H9 (cell line): Measurements from ENCODE around the gene SLC25A36. TPM values are rescaled to one million over a fixed set of nuclear protein-coding genes. Genes with fewer than 3 reads are reported as not detected.

Experiments used
- DNase-seq: peaks from one replicate; pipeline ENCODE4 v3.0.0-alpha.2; 2017
- H2AFZ ChIP-seq: one replicate; pipeline ENCODE4 v1.6.1; 2013; ENCODE audit warnings: mild to moderate bottlenecking, low read length, control low read depth, moderate library complexity
- H2AK5ac ChIP-seq: 2 replicates; pipeline ENCODE4 v1.6.1; 2013; ENCODE audit warnings: low read length, control low read depth, mixed read lengths; ENCODE audit not compliant: insufficient read length
- H2BK120ac ChIP-seq: one replicate; pipeline ENCODE4 v1.6.1; 2013; ENCODE audit warnings: low read depth, mild to moderate bottlenecking, low read length, control low read depth, inconsistent platforms; ENCODE audit not compliant: poor library complexity, severe bottlenecking
- H2BK12ac ChIP-seq: 2 replicates; pipeline ENCODE4 v1.6.1; 2013; ENCODE audit warnings: low read length, control low read depth, mixed read lengths, low read depth; ENCODE audit not compliant: insufficient read length
- H2BK15ac ChIP-seq: 2 replicates; pipeline ENCODE4 v1.6.1; 2013; ENCODE audit warnings: low read depth, low read length, control low read depth
- H2BK20ac ChIP-seq: one replicate; pipeline ENCODE4 v1.6.1; 2013; ENCODE audit warnings: low read depth, mild to moderate bottlenecking, low read length, control low read depth, inconsistent platforms; ENCODE audit not compliant: poor library complexity, severe bottlenecking
- H2BK5ac ChIP-seq: 2 replicates; pipeline ENCODE4 v1.6.1; 2013; ENCODE audit warnings: low read length, control low read depth, mixed read lengths; ENCODE audit not compliant: insufficient read length
- H3K14ac ChIP-seq: 2 replicates; pipeline ENCODE4 v1.6.1; 2013; ENCODE audit warnings: low read length, control low read depth; ENCODE audit not compliant: insufficient read depth
- H3K18ac ChIP-seq: 2 replicates; pipeline ENCODE4 v1.6.1; 2013; ENCODE audit warnings: low read depth, mild to moderate bottlenecking, mixed read lengths, low read length, control low read depth; ENCODE audit not compliant: insufficient read length
- H3K23ac ChIP-seq: 2 replicates; pipeline ENCODE4 v1.6.1; 2013; ENCODE audit warnings: low read length, control low read depth, mixed read lengths, low read depth; ENCODE audit not compliant: insufficient read length
- H3K23me2 ChIP-seq: 2 replicates; pipeline ENCODE4 v1.6.1; 2013; ENCODE audit warnings: low read depth, mild to moderate bottlenecking, mixed read lengths, low read length, control low read depth; ENCODE audit not compliant: insufficient read length, poor library complexity, severe bottlenecking
- H3K27ac ChIP-seq: 2 replicates; pipeline ENCODE4 v1.5.1; 2013; ENCODE audit warnings: low read length, control low read depth, mixed read lengths, low read depth; ENCODE audit not compliant: insufficient read length
- H3K27me3 ChIP-seq: 2 replicates; pipeline ENCODE4 v1.6.1; 2013; ENCODE audit warnings: low read length, control low read depth, inconsistent platforms; ENCODE audit not compliant: insufficient read depth
- H3K4ac ChIP-seq: 2 replicates; pipeline ENCODE4 v1.6.1; 2013; ENCODE audit warnings: low read depth, mild to moderate bottlenecking, control low read depth, inconsistent platforms, low read length, moderate library complexity
- H3K4me1 ChIP-seq: 2 replicates; pipeline ENCODE4 v1.6.1; 2013; ENCODE audit warnings: low read length, control low read depth, inconsistent platforms; ENCODE audit not compliant: insufficient read depth
- H3K4me2 ChIP-seq: 2 replicates; pipeline ENCODE4 v1.6.1; 2013; ENCODE audit warnings: low read length, control low read depth, mixed read lengths; ENCODE audit not compliant: insufficient read length, insufficient read depth
- H3K56ac ChIP-seq: 2 replicates; pipeline ENCODE4 v1.6.1; 2013; ENCODE audit warnings: low read depth, mild to moderate bottlenecking, mixed read lengths, low read length, control low read depth; ENCODE audit not compliant: insufficient read length
- H3K79me1 ChIP-seq: 2 replicates; pipeline ENCODE4 v1.6.1; 2013; ENCODE audit warnings: low read depth, mild to moderate bottlenecking, moderate library complexity, low read length, control low read depth, inconsistent platforms; ENCODE audit not compliant: insufficient read depth, poor library complexity, severe bottlenecking
- H3K79me2 ChIP-seq: 2 replicates; pipeline ENCODE4 v1.6.1; 2013; ENCODE audit warnings: low read length, control low read depth, inconsistent platforms; ENCODE audit not compliant: insufficient read depth
- H3K9ac ChIP-seq: 2 replicates; pipeline ENCODE4 v1.6.1; 2013; ENCODE audit warnings: low read length, control low read depth, mixed read lengths; ENCODE audit not compliant: insufficient read length; ENCODE audit errors: extremely low read depth
- H3K9me3 ChIP-seq: one replicate; pipeline ENCODE4 v1.6.1; 2013; ENCODE audit warnings: low read depth, low read length, inconsistent platforms; ENCODE audit not compliant: control insufficient read depth
- H3T11ph ChIP-seq: one replicate; pipeline ENCODE4 v1.6.1; 2013; ENCODE audit warnings: mild to moderate bottlenecking, low read length, control low read depth, inconsistent platforms
- H4K20me1 ChIP-seq: one replicate; pipeline ENCODE4 v1.6.1; 2013; ENCODE audit not compliant: control insufficient read depth, insufficient read length, insufficient read depth
- H4K5ac ChIP-seq: 2 replicates; pipeline ENCODE4 v1.6.1; 2013; ENCODE audit warnings: low read depth, mild to moderate bottlenecking, mixed read lengths, low read length, control low read depth; ENCODE audit not compliant: insufficient read length
- H4K8ac ChIP-seq: replicated peaks from 2 replicates; pipeline ENCODE4 v1.6.1; 2013; ENCODE audit warnings: low read length, control low read depth, mixed read lengths, low read depth; ENCODE audit not compliant: insufficient read length
- H4K91ac ChIP-seq: 2 replicates; pipeline ENCODE4 v1.6.1; 2013; ENCODE audit warnings: low read depth, mild to moderate bottlenecking, moderate library complexity, mixed read lengths, low read length, control low read depth; ENCODE audit not compliant: insufficient read length
- H3K27ac Mint-ChIP-seq, 3 experiments: 2 replicates in 2 of 3; 3 replicates in 1 of 3; pipeline ENCODE4 v1.8.0; 2020 to 2021; ENCODE audit warnings: mixed read lengths in 3 of 3, mild to moderate bottlenecking in 1 of 3, moderate library complexity in 1 of 3
- H3K27me3 Mint-ChIP-seq: 2 replicates; pipeline ENCODE4 v1.8.0; 2021; ENCODE audit warnings: low read depth, mild to moderate bottlenecking, moderate library complexity, mixed read lengths
- H3K36me3 Mint-ChIP-seq, 3 experiments: 2 replicates in 2 of 3; 3 replicates in 1 of 3; pipeline ENCODE4 v1.8.0; 2020 to 2021; ENCODE audit warnings: low read depth in 3 of 3, mixed read lengths in 3 of 3; ENCODE audit not compliant: insufficient read depth in 1 of 3
- H3K4me1 Mint-ChIP-seq, 2 experiments: 2 replicates each; pipeline ENCODE4 v1.8.0; 2020; ENCODE audit warnings: mixed read lengths in 2 of 2
- H3K4me3 Mint-ChIP-seq, 2 experiments: 2 replicates in 1 of 2; 3 replicates in 1 of 2; pipeline ENCODE4 v1.8.0; 2020 to 2021; ENCODE audit warnings: mild to moderate bottlenecking in 2 of 2, mixed read lengths in 2 of 2, moderate library complexity in 1 of 2
- H3K9me3 Mint-ChIP-seq, 2 experiments: 2 replicates in 1 of 2; 3 replicates in 1 of 2; pipeline ENCODE4 v1.8.0; 2020; ENCODE audit warnings: mild to moderate bottlenecking in 2 of 2, mixed read lengths in 2 of 2, moderate library complexity in 1 of 2
- WGBS: extraction: QIAGEN DNeasy Blood & Tissue Kit; methylation state at CpG from one replicate; pipeline ENCODE4 v1.1.7; 2013; ENCODE audit warnings: missing lambda C conversion rate, low lambda C conversion rate, mixed read lengths; ENCODE audit not compliant: insufficient read length; ENCODE audit errors: extremely low coverage; 5-methylcytosine and 5-hydroxymethylcytosine counted together
- total RNA-seq: library from RNA; stranded (reverse); gene quantifications from 2 replicates; pipeline ENCODE4 v1.2.1, GENCODE V29; 2021
- TF ChIP-seq, protein P1 (sequence below): fragments of 200-600 bp; sonication (generic); conservative IDR thresholded peaks from 3 replicates; pipeline ENCODE4 v1.8.0; 2021; ENCODE audit warnings: antibody characterized with exemption, mild to moderate bottlenecking

The SLC25A36 gene
- total RNA-seq, 1 experiment from 2014 or later: 70.0 TPM

- Histone ChIP-seq H4K91ac (no peak overlapping the region), H4K20me1 (no peaks in the 10 kb centered on the region), H2BK20ac (no peak overlapping the region), H2BK12ac (no peak overlapping the region), H2AK5ac (no peak overlapping the region), H3K4me2 (no peak overlapping the region), H3K27ac (no peak overlapping the region), H3K79me1 (no peaks in the 10 kb centered on the region), H3K23me2 (no peaks in the 10 kb centered on the region), H3T11ph (no peak overlapping the region), H3K56ac (no peak overlapping the region), H3K18ac (no peak overlapping the region), H3K14ac (no peak overlapping the region), H2BK5ac (no peak overlapping the region), H3K4ac (no peak overlapping the region), H4K5ac (no peak overlapping the region), H3K9ac (no peak overlapping the region), H2BK15ac (no peak overlapping the region), H3K27me3 (no peaks in the 10 kb centered on the region), H3K4me1 (no peaks in the 10 kb centered on the region), H2AFZ (no peak overlapping the region), H3K9me3 (no peaks in the 10 kb centered on the region), H3K23ac (no peak overlapping the region), H2BK120ac (no peak overlapping the region), H3K79me2 (no peaks in the 10 kb centered on the region), H4K8ac (no peak overlapping the region)
- Mint-ChIP-seq H3K4me3 (no peak overlapping the region), H3K4me1 (no peaks in the 10 kb centered on the region), H3K27me3 (no peaks in the 10 kb centered on the region), H3K36me3 (peaks cover 0 to 5% (median 0%) of the 10 kb centered on the region in 3 experiments; a peak in 2 of 7 replicates), H3K27ac (0 out of 7 replicates have a peak overlapping the region, but pooled peaks of 1 of the 3 experiments have one; percentile 4), H3K9me3 (peaks cover 7 to 11% of the 10 kb centered on the region in 2 experiments; a peak in 3 of 5 replicates)
- TF ChIP-seq, protein P1, sequence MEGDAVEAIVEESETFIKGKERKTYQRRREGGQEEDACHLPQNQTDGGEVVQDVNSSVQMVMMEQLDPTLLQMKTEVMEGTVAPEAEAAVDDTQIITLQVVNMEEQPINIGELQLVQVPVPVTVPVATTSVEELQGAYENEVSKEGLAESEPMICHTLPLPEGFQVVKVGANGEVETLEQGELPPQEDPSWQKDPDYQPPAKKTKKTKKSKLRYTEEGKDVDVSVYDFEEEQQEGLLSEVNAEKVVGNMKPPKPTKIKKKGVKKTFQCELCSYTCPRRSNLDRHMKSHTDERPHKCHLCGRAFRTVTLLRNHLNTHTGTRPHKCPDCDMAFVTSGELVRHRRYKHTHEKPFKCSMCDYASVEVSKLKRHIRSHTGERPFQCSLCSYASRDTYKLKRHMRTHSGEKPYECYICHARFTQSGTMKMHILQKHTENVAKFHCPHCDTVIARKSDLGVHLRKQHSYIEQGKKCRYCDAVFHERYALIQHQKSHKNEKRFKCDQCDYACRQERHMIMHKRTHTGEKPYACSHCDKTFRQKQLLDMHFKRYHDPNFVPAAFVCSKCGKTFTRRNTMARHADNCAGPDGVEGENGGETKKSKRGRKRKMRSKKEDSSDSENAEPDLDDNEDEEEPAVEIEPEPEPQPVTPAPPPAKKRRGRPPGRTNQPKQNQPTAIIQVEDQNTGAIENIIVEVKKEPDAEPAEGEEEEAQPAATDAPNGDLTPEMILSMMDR: no peak
- WGBS: no CpG with 5 or more reads among the region's 2 CpGs
- DNase-seq: no peak
Measured at GRCh38 chr3:141000686-141001085, 59.0 kb downstream of the SLC25A36 start.
